HL-60/S4 treated with phorbol 12-myristate 13-acetate at 8.2 ng/mL for 4 days and 3 days (cell line): Measurements from ENCODE around the gene SLC4A4.
"Not testable (repeated sequence)": the region's sequence is repeated elsewhere in the genome, so short reads cannot be mapped to it uniquely, and the experiment has no call there.

Experiments used
- in situ Hi-C: fragments of 300-500 bp; cut with MboI; formaldehyde crosslinking; loops from 2 replicates; pipeline ENCODE4 v1.15.0; 2022; ENCODE audit warnings: low sequenced_read_pairs

Gene SLC4A4

DNA sequence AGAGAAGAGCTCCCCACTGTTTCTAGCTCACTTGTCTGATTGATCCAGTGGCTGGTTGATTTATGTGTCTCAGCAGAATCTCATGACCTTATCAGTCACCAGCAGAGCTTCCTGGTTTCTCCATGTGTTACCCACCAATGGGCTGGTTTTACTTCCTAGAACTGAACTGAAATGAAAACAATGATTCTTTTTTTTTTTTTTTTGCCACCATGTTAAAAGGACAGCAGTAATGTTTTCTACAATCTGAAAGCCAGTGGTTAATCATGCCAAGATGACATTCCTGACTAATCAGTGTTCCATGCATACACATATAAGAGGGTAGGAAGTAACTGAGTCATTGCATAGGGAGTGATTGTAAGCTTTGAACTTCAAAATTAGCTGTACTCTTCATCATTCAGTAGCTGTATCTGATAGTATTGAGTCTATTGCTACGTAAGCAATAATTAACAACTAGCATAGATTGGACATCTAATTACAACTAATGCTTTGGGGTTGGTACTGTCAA lies 67.7 kb downstream of the SLC4A4 start:
- in situ Hi-C loops: no loop called here

GRCh38 chr4:71408961-71409360 lies 70.1 kb downstream of the SLC4A4 start:
- in situ Hi-C loops: not testable (repeated sequence)

GRCh38 chr4:71411981-71412380 lies 73.2 kb downstream of the SLC4A4 start:
- in situ Hi-C loops: no loop called here

DNA sequence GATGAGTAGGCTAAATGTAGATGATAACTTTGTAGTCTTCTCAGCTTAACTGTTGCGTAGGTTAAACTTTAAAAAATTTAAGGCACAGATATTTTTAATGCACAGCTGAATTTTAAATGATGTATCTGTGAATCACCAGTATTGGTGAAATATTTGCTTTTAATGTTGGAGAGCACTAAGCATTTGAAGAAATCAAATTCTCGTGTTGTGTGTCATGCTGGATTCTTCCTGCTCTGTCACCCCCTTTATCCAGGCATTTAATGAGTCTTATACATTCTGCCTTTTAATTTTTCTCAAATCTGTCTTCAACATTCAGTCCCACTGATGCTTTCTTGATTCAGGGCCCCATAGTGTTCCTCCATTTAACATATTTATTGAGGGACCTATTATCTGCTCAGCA lies 76.7 kb downstream of the SLC4A4 start:
- in situ Hi-C loops: no loop called here

DNA sequence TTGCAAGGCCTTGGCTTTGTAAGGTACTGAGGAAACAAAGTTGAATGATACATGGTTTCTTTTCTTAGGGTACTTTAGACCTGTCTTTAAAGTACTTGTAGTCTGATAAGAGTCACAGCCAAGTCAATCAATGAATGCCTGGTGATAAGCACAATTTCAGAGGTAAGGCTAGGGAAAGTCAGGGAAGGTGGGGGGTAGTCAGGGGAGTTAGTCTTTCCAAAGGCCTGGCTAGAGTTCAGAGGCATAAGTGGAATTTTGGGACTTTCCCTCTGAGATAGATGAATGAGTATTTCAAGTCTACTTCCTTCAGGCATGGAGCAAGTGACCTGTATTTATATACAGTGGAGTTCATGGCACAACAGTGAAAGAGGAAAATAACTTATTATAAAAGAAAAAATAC lies 78.3 kb downstream of the SLC4A4 start:
- in situ Hi-C loops: no loop called here

GRCh38 chr4:71426381-71427042 lies 87.7 kb downstream of the SLC4A4 start:
- in situ Hi-C loops: no loop called here

DNA sequence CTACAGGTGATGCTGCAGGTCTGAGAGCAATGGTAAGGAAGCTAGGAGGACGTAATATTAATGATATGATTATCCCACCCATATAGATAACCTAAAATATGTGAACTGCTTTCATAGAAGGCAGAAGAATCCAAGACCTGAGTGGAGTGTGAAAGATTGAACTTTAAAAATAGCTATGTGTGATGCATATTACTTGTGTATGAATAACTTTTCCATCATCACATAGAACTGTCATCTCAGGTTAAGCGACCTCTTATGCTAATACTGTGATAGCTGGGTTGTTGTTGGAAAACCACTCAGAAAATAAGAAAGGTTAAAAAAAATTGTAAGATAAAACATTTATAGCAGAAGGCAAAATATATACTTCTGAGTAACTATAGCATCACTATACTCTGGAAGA lies 90.3 kb downstream of the SLC4A4 start:
- in situ Hi-C loops: no loop called here

DNA sequence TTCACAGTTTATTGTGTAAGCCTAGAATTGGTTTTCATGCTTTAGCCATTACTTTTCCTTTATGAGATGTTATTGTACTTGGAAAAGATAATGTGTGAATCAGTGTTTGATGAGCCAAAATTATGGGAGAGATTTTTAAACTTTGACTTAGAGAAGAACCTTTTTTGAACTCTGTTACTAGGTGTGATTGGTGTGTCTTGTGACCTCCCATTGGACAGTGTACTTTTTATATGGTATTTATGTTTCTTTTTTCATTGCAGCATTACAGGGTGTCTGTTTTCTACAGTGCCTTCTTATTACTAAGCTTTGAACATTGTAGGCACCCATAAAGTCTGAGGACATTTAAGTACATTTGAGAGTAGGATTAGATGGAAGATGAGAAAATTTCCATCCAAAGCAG lies 91.1 kb downstream of the SLC4A4 start:
- in situ Hi-C loops: no loop called here

GRCh38 chr4:71430609-71431008 lies 91.8 kb downstream of the SLC4A4 start:
- in situ Hi-C loops: no loop called here

DNA sequence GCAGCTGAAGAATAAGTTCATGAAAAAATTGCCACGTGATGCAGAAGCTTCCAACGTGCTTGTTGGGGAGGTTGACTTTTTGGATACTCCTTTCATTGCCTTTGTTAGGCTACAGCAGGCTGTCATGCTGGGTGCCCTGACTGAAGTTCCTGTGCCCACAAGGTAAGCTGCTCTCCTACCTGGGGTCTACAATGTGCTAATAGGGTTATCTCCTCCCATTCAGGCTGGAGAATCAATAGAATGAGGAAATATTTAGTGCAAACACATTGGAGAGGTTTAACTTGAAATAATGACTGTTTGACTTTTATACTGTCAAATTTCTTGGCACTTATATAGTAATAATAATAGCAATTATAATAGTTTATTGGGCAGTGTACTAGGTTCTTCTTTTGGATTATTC lies 101.8 kb downstream of the SLC4A4 start:
- in situ Hi-C loops: no loop called here

- in situ Hi-C loops: no loop called here
Measured at GRCh38 chr4:71441186-71442169, 102.7 kb downstream of the SLC4A4 start.

GRCh38 chr4:71442336-71442735 lies 103.5 kb downstream of the SLC4A4 start:
- in situ Hi-C loops: no loop called here

DNA sequence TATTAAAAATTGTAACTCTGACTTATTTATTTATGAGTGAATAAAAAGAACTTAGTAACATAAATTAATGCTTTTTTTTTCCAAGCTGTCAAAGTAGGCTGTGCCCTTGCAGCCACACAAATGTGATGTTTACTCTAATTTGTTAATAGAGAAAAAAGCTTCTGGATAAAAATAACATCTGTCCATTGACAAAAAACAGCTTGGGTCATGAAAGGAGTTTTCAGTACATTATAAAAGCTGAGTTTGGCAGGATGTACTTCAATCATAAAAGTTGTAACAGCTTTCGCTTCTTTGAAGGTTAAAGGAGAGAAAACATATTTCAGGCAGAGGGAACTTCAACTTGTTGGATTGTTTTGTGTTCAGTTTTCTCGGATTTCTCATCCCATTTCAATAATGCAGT lies 105.6 kb downstream of the SLC4A4 start:
- in situ Hi-C loops: no loop called here

DNA sequence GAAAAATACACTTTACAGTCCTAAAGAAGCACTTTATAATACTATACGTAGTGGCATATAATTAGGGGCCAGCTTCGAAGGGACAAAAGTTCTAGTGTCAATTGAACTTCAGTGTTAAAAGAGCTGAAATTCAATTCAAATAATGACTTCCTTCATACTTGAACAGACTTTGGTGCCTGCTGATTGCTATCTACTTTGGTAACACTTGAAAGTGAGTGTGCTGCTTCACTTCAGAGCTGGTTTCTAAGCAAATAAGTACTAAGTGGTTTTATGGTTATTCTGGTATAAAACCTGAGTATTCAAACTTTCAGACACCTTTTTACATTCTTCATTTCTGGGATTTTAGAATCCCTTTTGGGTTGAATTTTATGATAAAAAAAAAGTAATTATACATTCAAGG lies 107.0 kb downstream of the SLC4A4 start:
- in situ Hi-C loops: no loop called here

GRCh38 chr4:71446479-71447081 lies 107.8 kb downstream of the SLC4A4 start:
- in situ Hi-C loops: no loop called here

DNA sequence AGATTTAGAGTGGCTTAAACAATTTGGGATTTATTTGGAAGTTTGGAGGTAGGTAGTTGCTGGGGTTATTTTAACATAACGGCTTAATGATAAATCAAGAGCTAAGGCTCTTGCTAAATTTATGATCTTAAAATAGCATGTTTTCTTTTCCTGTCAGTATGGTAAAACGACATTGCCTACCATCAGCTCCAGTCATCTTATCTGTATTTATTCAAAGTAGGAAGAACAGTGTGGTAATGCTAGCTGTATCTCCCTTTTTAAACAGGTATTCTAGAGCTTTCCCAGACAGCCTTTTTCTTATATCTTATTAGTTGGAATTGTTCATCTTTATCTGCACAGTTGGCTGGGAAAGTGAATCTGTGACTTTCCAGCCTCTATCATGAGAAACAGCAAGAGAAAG lies 110.2 kb downstream of the SLC4A4 start:
- in situ Hi-C loops: no loop called here

- in situ Hi-C loops: no loop called here
Measured at GRCh38 chr4:71449878-71450277, 111.1 kb downstream of the SLC4A4 start.

DNA sequence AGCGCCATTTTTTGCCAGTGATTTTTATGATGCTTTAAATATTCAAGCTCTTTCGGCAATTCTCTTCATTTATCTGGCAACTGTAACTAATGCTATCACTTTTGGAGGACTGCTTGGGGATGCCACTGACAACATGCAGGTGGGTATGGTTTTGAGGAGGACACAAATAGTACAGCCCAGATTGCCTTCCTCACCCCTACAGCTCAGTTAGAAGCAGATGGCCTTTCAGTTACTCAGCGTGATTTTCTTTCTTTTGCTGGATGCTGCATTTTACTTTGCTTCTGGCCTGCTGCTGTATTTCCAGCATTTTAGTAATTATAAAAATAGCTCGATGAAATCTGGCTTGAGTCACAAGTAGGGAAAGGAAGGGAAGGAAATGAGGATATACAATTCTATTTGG lies 114.7 kb downstream of the SLC4A4 start:
- in situ Hi-C loops: no loop called here

DNA sequence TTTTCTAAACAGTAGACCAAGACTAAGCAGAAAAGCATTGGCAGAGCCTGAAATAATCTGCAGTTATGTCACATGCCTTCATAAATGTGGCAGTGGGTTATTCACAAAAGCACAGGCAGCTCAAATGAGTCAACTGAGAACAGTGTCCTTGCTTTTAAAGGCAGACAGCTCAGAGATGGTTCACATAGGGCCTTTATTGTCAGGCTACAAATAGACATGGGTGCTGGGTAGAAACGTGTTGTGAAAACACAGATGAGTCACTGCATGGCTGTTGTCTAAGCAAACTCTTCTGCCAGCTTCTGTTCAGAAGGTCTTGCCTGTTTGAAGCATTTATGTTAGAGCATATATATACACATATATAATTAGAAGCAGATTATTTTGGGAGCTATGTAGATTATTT lies 118.0 kb downstream of the SLC4A4 start:
- in situ Hi-C loops: no loop called here

- in situ Hi-C loops: no loop called here
Measured at GRCh38 chr4:71460371-71460770, 121.6 kb downstream of the SLC4A4 start.

GRCh38 chr4:71461422-71461821 lies 122.6 kb downstream of the SLC4A4 start:
- in situ Hi-C loops: no loop called here

GRCh38 chr4:71466775-71467174 lies 128.0 kb downstream of the SLC4A4 start:
- in situ Hi-C loops: no loop called here
